ENCODE results near the gene ZNF532.

The ZNF532 gene

GRCh38 chr18:58992301-58993231 is 127.9 kb downstream of the ZNF532 start:
- no peaks in the 10 kb centered on the region for H3K27me3 ChIP-seq
- H3K27ac ChIP-seq: no peak overlapping the region
- H3K4me1 ChIP-seq (ENCODE audit: control insufficient read depth in 1 of 2, insufficient read depth in 1 of 2, low read depth in 1 of 2, low read length in 1 of 2): no peaks in the 10 kb centered on the region
- no peak overlapping the region for H3K4me3 ChIP-seq (ENCODE audit: low read depth in 1 of 2, low read length in 1 of 2)
- H3K9me3 ChIP-seq: no peaks in the 10 kb centered on the region
- TF ChIP-seq CTCF (IDR thresholded peaks at IDR 0.05): no peak
- no peaks in the 10 kb centered on the region for H3K36me3 ChIP-seq

GRCh38 chr18:58993260-58993659 is 128.6 kb downstream of the ZNF532 start:
- no peaks in the 10 kb centered on the region for H3K9me3 ChIP-seq
- TF ChIP-seq CTCF (IDR thresholded peaks at IDR 0.05): no peak
- no peaks in the 10 kb centered on the region for H3K27me3 ChIP-seq
- H3K4me3 ChIP-seq (ENCODE audit: low read depth in 1 of 2, low read length in 1 of 2): no peak overlapping the region
- H3K4me1 ChIP-seq (ENCODE audit: control insufficient read depth in 1 of 2, insufficient read depth in 1 of 2, low read depth in 1 of 2, low read length in 1 of 2): no peaks in the 10 kb centered on the region
- no peaks in the 10 kb centered on the region for H3K36me3 ChIP-seq
- no peak overlapping the region for H3K27ac ChIP-seq

GRCh38 chr18:58995663-58996062 is 131.0 kb downstream of the ZNF532 start:
- no peak overlapping the region for H3K27ac ChIP-seq
- H3K4me3 ChIP-seq (ENCODE audit: low read depth in 1 of 2, low read length in 1 of 2): no peak overlapping the region

GRCh38 chr18:58996131-58996641 is 131.5 kb downstream of the ZNF532 start:
- Histone ChIP-seq H3K4me1 (ENCODE audit: control insufficient read depth in 1 of 2, insufficient read depth in 1 of 2, low read depth in 1 of 2, low read length in 1 of 2) (no peaks in the 10 kb centered on the region), H3K4me3 (ENCODE audit: low read depth in 1 of 2, low read length in 1 of 2) (no peak overlapping the region), H3K9me3 (no peaks in the 10 kb centered on the region), H3K27me3 (no peaks in the 10 kb centered on the region), H3K36me3 (no peaks in the 10 kb centered on the region), H3K27ac (no peak overlapping the region)
- TF ChIP-seq CTCF (IDR thresholded peaks at IDR 0.05): no peak

More at GRCh38 chr18:58995663-58996062, 131.0 kb downstream of the ZNF532 start:
- no peaks in the 10 kb centered on the region for H3K9me3 ChIP-seq
- H3K36me3 ChIP-seq: no peaks in the 10 kb centered on the region
- no peak for TF ChIP-seq CTCF (IDR thresholded peaks at IDR 0.05)
- no peaks in the 10 kb centered on the region for H3K4me1 ChIP-seq (ENCODE audit: control insufficient read depth in 1 of 2, insufficient read depth in 1 of 2, low read depth in 1 of 2, low read length in 1 of 2)
- no peaks in the 10 kb centered on the region for H3K27me3 ChIP-seq

- H3K36me3 ChIP-seq: no peaks in the 10 kb centered on the region
- H3K27me3 ChIP-seq: no peaks in the 10 kb centered on the region
- H3K9me3 ChIP-seq: no peaks in the 10 kb centered on the region
- TF ChIP-seq CTCF (IDR thresholded peaks at IDR 0.05): no peak
- H3K27ac ChIP-seq: no peak overlapping the region
- H3K4me3 ChIP-seq (ENCODE audit: low read depth in 1 of 2, low read length in 1 of 2): no peak overlapping the region
- H3K4me1 ChIP-seq (ENCODE audit: control insufficient read depth in 1 of 2, insufficient read depth in 1 of 2, low read depth in 1 of 2, low read length in 1 of 2): no peaks in the 10 kb centered on the region
Observed at GRCh38 chr18:58996696-58997095, 132.0 kb downstream of the ZNF532 start.

Data from neutrophil (primary cell).